HEK293 (cell line): ENCODE results near the gene JAZF1.
A peak's percentile ranks its signal among the peaks of the same experiment; 100 is the strongest.

ENCODE experiments used
- KLF1 ChIP-seq: fragments of 450-650 bp; formaldehyde crosslinking; IDR thresholded peaks from 2 replicates; pipeline ENCODE4 v1.5.1; 2016; ENCODE audit warnings: missing biosample characterization, missing genetic modification characterization
- SCRT1 ChIP-seq: fragments of 450-650 bp; formaldehyde crosslinking; IDR thresholded peaks from 2 replicates; pipeline ENCODE4 v1.5.1; 2016; ENCODE audit warnings: missing biosample characterization, missing genetic modification characterization, borderline replicate concordance
- ZNF223 ChIP-seq: fragments of 450-650 bp; formaldehyde crosslinking; IDR thresholded peaks from 2 replicates; pipeline ENCODE4 v1.5.1; 2016; ENCODE audit warnings: missing biosample characterization, missing genetic modification characterization
- ZNF426 ChIP-seq: fragments of 450-650 bp; formaldehyde crosslinking; IDR thresholded peaks from 2 replicates; pipeline ENCODE4 v1.5.1; 2017; ENCODE audit warnings: missing biosample characterization, missing genetic modification characterization, mild to moderate bottlenecking, inconsistent platforms, moderate library complexity
- ZNF514 ChIP-seq: fragments of 450-650 bp; formaldehyde crosslinking; IDR thresholded peaks from 2 replicates; pipeline ENCODE4 v1.5.1; 2016; ENCODE audit warnings: missing biosample characterization, missing genetic modification characterization
- ZNF585B ChIP-seq: fragments of 450-650 bp; formaldehyde crosslinking; IDR thresholded peaks from 2 replicates; pipeline ENCODE4 v1.5.1; 2016; ENCODE audit warnings: missing biosample characterization, missing genetic modification characterization
- ZNF610 ChIP-seq: fragments of 450-650 bp; formaldehyde crosslinking; IDR thresholded peaks from 2 replicates; pipeline ENCODE4 v1.5.1; 2016; ENCODE audit warnings: missing biosample characterization, missing genetic modification characterization, borderline replicate concordance
- ZSCAN16 ChIP-seq: fragments of 450-650 bp; formaldehyde crosslinking; IDR thresholded peaks from 2 replicates; pipeline ENCODE4 v1.5.1; 2016; ENCODE audit warnings: missing biosample characterization, missing genetic modification characterization
- TF ChIP-seq, protein P1 (sequence below): fragments of 450-650 bp; formaldehyde crosslinking; IDR thresholded peaks from 2 replicates; pipeline ENCODE4 v1.5.1; 2016; ENCODE audit warnings: missing biosample characterization, missing genetic modification characterization
- TF ChIP-seq, protein P2 (sequence below): fragments of 450-650 bp; formaldehyde crosslinking; IDR thresholded peaks from 2 replicates; pipeline ENCODE4 v1.5.1; 2016; ENCODE audit warnings: missing biosample characterization, missing genetic modification characterization

DNA sequence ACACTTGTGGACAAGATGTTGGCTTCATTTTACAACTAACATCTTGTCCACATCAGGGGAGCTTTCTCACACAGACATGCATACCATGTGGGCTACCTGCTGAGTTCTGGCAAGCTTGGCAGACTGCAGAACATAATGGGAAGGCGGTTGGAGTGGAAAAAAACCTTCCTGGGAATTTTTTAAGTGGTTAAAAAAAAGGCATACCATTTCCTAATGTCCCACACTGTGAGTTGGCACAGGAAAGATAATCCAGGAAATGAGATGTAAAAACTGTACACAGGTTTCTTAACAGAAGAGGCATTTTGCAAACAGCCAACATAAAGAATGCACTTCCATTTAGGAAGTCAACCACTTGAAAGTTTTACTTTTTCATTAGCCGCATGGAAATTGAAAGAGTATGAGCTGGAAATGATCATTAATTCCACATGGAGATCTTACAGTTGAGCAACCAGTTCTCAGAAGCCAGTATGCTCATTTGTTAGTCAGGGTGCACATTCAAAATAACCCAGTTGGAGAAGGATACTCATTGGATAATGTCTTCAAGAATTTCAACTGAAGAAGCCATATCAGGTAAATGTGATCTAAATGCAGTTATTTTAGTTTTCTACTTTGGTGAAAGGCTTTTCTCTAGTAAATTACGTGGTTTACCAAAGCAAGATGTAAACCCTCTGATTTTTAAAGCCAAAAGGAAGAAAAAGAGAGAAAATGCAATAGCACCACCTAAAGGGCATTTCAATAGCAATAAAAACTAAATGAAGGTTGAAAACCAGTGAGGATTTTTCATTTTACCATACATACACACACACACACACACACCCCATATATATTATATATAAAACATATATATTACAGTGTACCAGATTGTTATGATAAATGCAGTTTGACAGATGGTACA is 246.7 kb downstream of the JAZF1 start:
- no peak for TF ChIP-seq KLF1 (tag by site-specific recombination)
- TF ChIP-seq ZNF585B (tag by site-specific recombination): no peak
- TF ChIP-seq, protein P1, sequence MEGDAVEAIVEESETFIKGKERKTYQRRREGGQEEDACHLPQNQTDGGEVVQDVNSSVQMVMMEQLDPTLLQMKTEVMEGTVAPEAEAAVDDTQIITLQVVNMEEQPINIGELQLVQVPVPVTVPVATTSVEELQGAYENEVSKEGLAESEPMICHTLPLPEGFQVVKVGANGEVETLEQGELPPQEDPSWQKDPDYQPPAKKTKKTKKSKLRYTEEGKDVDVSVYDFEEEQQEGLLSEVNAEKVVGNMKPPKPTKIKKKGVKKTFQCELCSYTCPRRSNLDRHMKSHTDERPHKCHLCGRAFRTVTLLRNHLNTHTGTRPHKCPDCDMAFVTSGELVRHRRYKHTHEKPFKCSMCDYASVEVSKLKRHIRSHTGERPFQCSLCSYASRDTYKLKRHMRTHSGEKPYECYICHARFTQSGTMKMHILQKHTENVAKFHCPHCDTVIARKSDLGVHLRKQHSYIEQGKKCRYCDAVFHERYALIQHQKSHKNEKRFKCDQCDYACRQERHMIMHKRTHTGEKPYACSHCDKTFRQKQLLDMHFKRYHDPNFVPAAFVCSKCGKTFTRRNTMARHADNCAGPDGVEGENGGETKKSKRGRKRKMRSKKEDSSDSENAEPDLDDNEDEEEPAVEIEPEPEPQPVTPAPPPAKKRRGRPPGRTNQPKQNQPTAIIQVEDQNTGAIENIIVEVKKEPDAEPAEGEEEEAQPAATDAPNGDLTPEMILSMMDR: no peak
- TF ChIP-seq ZSCAN16: no peak
- no peak for TF ChIP-seq ZNF426 (tag by site-specific recombination)
- no peak for TF ChIP-seq ZNF610
- 0 out of 2 replicates have a peak, but pooled peaks have one; percentile 30 for TF ChIP-seq SCRT1
- TF ChIP-seq ZNF223 (tag by site-specific recombination): no peak
- TF ChIP-seq, protein P2, sequence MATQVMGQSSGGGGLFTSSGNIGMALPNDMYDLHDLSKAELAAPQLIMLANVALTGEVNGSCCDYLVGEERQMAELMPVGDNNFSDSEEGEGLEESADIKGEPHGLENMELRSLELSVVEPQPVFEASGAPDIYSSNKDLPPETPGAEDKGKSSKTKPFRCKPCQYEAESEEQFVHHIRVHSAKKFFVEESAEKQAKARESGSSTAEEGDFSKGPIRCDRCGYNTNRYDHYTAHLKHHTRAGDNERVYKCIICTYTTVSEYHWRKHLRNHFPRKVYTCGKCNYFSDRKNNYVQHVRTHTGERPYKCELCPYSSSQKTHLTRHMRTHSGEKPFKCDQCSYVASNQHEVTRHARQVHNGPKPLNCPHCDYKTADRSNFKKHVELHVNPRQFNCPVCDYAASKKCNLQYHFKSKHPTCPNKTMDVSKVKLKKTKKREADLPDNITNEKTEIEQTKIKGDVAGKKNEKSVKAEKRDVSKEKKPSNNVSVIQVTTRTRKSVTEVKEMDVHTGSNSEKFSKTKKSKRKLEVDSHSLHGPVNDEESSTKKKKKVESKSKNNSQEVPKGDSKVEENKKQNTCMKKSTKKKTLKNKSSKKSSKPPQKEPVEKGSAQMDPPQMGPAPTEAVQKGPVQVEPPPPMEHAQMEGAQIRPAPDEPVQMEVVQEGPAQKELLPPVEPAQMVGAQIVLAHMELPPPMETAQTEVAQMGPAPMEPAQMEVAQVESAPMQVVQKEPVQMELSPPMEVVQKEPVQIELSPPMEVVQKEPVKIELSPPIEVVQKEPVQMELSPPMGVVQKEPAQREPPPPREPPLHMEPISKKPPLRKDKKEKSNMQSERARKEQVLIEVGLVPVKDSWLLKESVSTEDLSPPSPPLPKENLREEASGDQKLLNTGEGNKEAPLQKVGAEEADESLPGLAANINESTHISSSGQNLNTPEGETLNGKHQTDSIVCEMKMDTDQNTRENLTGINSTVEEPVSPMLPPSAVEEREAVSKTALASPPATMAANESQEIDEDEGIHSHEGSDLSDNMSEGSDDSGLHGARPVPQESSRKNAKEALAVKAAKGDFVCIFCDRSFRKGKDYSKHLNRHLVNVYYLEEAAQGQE (tag by site-specific recombination): no peak
- no peak for TF ChIP-seq ZNF514 (tag by site-specific recombination)
